ENCODE data around the gene MAPK8.
A peak's percentile ranks its signal among the peaks of the same experiment; 100 is the strongest.
"Not testable (repeated sequence)": the region's sequence is repeated elsewhere in the genome, so short reads cannot be mapped to it uniquely, and the experiment has no call there.

The MAPK8 gene

DNA sequence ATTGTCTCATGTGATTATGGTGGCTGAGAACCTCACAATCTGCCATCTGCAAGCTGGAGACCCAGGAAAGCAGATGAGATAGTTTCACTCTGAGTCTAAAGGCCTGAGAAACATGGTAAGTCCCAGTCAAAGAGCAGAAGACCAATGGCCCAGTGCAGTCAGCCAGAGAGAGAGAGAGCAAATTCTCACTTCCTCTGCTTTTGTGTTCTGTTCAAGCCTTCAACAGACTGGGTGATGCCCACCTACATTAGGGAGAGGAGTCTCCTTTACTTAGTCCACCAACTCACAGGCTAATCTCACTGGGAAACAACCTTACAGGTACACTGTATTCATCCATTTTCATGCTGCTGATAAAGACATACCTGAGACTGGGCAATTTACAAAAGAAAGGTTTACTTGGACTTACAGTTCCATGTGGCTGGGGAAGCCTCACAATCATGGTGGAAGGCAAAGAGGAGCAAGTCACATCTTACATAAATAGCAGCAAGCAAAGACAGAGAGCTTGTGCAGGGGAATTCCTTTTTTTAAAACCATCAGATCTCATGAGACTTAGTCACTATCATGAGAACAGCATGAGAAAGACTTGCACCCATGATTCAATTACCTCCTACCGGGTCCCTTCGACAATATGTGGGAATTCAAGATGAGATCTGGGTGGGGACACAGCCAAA lies 27.3 kb upstream of the MAPK8 start:
- no peaks in the 10 kb centered on the region for H3K27me3 ChIP-seq (ENCODE audit: control insufficient read depth in 5 of 5, insufficient read depth in 4 of 5, low read length in 5 of 5)
- no peak overlapping the region for H3K9ac ChIP-seq (ENCODE audit: low read length in 5 of 5)
- H3K4me3 ChIP-seq (ENCODE audit: low read depth in 1 of 5, low read length in 5 of 5): no peak overlapping the region
- peaks cover 0 to 21% (median 8%) of the 10 kb centered on the region in 5 donors for H3K9me3 ChIP-seq (ENCODE audit: control insufficient read depth in 5 of 5, low read length in 5 of 5)
- no peaks in the 10 kb centered on the region for H3K36me3 ChIP-seq (ENCODE audit: control insufficient read depth in 5 of 5, insufficient read depth in 5 of 5, low read length in 5 of 5)
- no peaks in the 10 kb centered on the region for H3K4me1 ChIP-seq (ENCODE audit: control insufficient read depth in 5 of 5, insufficient read depth in 5 of 5, low read length in 5 of 5)
- no peak overlapping the region for H3K27ac ChIP-seq (ENCODE audit: low read depth, low read length)

DNA sequence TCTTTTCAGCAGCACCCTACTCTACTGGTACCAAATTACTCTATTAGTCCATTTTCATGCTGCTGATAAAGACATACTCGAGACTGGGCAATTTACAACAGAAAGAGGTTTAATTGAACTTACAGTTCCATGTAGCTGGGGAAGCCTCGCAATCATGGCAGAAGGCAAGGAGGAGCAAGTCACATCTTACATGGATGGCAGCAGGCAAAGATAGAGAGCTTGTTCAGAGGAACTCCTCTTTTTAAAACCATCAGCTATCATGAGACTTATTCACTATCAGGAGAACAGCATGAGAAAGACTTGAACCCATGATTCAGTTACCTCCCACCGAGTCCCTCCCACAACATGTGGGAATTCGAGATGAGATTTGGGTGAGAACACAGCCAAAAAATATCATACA lies 24.8 kb upstream of the MAPK8 start:
- H3K27me3 ChIP-seq (ENCODE audit: control insufficient read depth in 5 of 5, insufficient read depth in 4 of 5, low read length in 5 of 5); H3K4me1 ChIP-seq (ENCODE audit: control insufficient read depth in 5 of 5, insufficient read depth in 5 of 5, low read length in 5 of 5); H3K4me3 ChIP-seq (ENCODE audit: low read depth in 1 of 5, low read length in 5 of 5); H3K9ac ChIP-seq (ENCODE audit: low read length in 5 of 5); H3K27ac ChIP-seq (ENCODE audit: low read depth, low read length); H3K36me3 ChIP-seq (ENCODE audit: control insufficient read depth in 5 of 5, insufficient read depth in 5 of 5, low read length in 5 of 5): not testable (repeated sequence)
- peaks cover 0 to 26% (median 11%) of the 10 kb centered on the region in 5 donors for H3K9me3 ChIP-seq (ENCODE audit: control insufficient read depth in 5 of 5, low read length in 5 of 5)

- no peaks in the 10 kb centered on the region for H3K36me3 ChIP-seq (ENCODE audit: control insufficient read depth in 5 of 5, insufficient read depth in 5 of 5, low read length in 5 of 5)
- no peak overlapping the region for H3K4me3 ChIP-seq (ENCODE audit: low read depth in 1 of 5, low read length in 5 of 5)
- H3K9ac ChIP-seq (ENCODE audit: low read length in 5 of 5): no peak overlapping the region
- peaks cover 0 to 10% (median 6%) of the 10 kb centered on the region in 5 donors for H3K4me1 ChIP-seq (ENCODE audit: control insufficient read depth in 5 of 5, insufficient read depth in 5 of 5, low read length in 5 of 5)
- peaks cover 0 to 23% (median 11%) of the 10 kb centered on the region in 5 donors for H3K9me3 ChIP-seq (ENCODE audit: control insufficient read depth in 5 of 5, low read length in 5 of 5)
- H3K27me3 ChIP-seq (ENCODE audit: control insufficient read depth in 5 of 5, insufficient read depth in 4 of 5, low read length in 5 of 5): no peaks in the 10 kb centered on the region
- no peak overlapping the region for H3K27ac ChIP-seq (ENCODE audit: low read depth, low read length)
Measured at GRCh38 chr10:48282829-48283228, 23.6 kb upstream of the MAPK8 start.

GRCh38 chr10:48284002-48284546 lies 22.4 kb upstream of the MAPK8 start:
- H3K9ac ChIP-seq (ENCODE audit: low read length in 5 of 5): no peak overlapping the region
- peak overlapping the region in 1 of 5 donors; percentile 38 for H3K4me3 ChIP-seq (ENCODE audit: low read depth in 1 of 5, low read length in 5 of 5)
- peaks cover 0 to 23% (median 11%) of the 10 kb centered on the region in 5 donors for H3K9me3 ChIP-seq (ENCODE audit: control insufficient read depth in 5 of 5, low read length in 5 of 5)
- no peak overlapping the region for H3K27ac ChIP-seq (ENCODE audit: low read depth, low read length)
- peaks cover 0 to 11% (median 6%) of the 10 kb centered on the region in 5 donors for H3K4me1 ChIP-seq (ENCODE audit: control insufficient read depth in 5 of 5, insufficient read depth in 5 of 5, low read length in 5 of 5)
- no peaks in the 10 kb centered on the region for H3K27me3 ChIP-seq (ENCODE audit: control insufficient read depth in 5 of 5, insufficient read depth in 4 of 5, low read length in 5 of 5)
- H3K36me3 ChIP-seq (ENCODE audit: control insufficient read depth in 5 of 5, insufficient read depth in 5 of 5, low read length in 5 of 5): no peaks in the 10 kb centered on the region

DNA sequence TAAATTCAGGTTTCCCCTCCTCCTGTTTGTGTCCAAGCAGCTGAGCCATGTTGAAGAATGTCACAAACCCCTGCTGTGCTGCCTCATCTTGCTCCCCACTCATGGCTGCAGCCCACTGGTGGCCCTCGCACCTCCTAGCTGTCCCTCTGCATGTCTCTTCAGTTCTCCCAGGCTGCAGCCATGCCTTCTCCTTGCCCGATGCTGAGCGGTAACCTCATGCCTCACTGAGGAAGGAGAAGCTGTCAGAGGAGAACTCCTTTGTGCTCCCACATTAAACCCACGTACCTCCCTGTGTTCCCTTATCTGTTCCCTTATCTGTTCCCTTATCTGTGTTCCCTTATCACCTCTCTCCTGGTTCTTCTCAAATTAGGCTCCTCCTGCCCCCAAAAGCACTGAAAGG lies 21.7 kb upstream of the MAPK8 start:
- H3K27me3 ChIP-seq (ENCODE audit: control insufficient read depth in 5 of 5, insufficient read depth in 4 of 5, low read length in 5 of 5): no peaks in the 10 kb centered on the region
- no peak overlapping the region for H3K27ac ChIP-seq (ENCODE audit: low read depth, low read length)
- peaks cover 0 to 23% (median 11%) of the 10 kb centered on the region in 5 donors for H3K9me3 ChIP-seq (ENCODE audit: control insufficient read depth in 5 of 5, low read length in 5 of 5)
- no peak overlapping the region for H3K4me3 ChIP-seq (ENCODE audit: low read depth in 1 of 5, low read length in 5 of 5)
- H3K9ac ChIP-seq (ENCODE audit: low read length in 5 of 5): no peak overlapping the region
- H3K4me1 ChIP-seq (ENCODE audit: control insufficient read depth in 5 of 5, insufficient read depth in 5 of 5, low read length in 5 of 5): peaks cover 0 to 18% (median 6%) of the 10 kb centered on the region in 5 donors
- H3K36me3 ChIP-seq (ENCODE audit: control insufficient read depth in 5 of 5, insufficient read depth in 5 of 5, low read length in 5 of 5): no peaks in the 10 kb centered on the region

DNA sequence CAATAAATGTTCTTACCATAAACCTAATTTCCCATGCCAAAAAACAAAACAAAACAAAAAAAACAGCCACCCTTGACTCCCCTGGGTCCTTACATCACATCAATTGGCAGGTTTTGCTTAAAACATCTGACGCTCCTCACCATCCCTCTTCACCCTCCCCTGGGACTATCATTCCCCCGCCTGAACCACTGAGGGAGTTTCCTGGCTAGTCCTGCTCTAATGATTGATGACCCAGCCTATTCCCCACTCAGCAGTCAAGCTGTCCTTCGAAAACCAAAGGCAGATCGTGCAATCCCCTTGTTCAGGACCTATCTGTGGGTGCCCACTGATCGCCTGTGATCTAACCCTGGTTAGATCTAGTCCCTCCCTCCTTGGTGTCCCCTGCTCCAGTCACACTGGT lies 20.8 kb upstream of the MAPK8 start:
- H3K36me3 ChIP-seq (ENCODE audit: control insufficient read depth in 5 of 5, insufficient read depth in 5 of 5, low read length in 5 of 5): no peaks in the 10 kb centered on the region

DNA sequence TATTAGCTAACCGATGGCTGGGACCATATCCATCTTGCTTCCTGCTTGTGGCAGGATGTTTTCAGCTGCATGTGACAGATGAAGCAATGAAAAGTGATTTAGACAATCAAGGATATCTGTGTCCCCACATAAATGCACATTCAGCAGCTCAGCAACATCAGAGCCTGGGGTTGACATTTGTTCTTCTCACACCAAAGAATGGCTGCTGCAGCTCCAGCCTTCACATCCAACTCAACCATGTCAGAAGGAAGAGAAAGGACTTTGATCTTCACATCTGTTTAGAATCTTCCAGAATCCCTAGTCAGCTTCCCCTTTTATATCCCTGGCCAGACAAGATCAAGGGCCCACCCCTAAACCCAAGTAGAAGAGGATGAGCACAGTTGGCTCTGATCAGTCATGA lies 20.1 kb upstream of the MAPK8 start:
- no peak overlapping the region for H3K9ac ChIP-seq (ENCODE audit: low read length in 5 of 5)
- H3K36me3 ChIP-seq (ENCODE audit: control insufficient read depth in 5 of 5, insufficient read depth in 5 of 5, low read length in 5 of 5): no peaks in the 10 kb centered on the region
- H3K27ac ChIP-seq (ENCODE audit: low read depth, low read length): no peak overlapping the region
- no peaks in the 10 kb centered on the region for H3K27me3 ChIP-seq (ENCODE audit: control insufficient read depth in 5 of 5, insufficient read depth in 4 of 5, low read length in 5 of 5)
- peaks cover 0 to 20% (median 6%) of the 10 kb centered on the region in 5 donors for H3K4me1 ChIP-seq (ENCODE audit: control insufficient read depth in 5 of 5, insufficient read depth in 5 of 5, low read length in 5 of 5)
- peaks cover 0 to 18% (median 11%) of the 10 kb centered on the region in 5 donors for H3K9me3 ChIP-seq (ENCODE audit: control insufficient read depth in 5 of 5, low read length in 5 of 5)
- no peak overlapping the region for H3K4me3 ChIP-seq (ENCODE audit: low read depth in 1 of 5, low read length in 5 of 5)

More for the DNA sequence above, 20.8 kb upstream of the MAPK8 start:
- Histone ChIP-seq H3K4me3 (ENCODE audit: low read depth in 1 of 5, low read length in 5 of 5) (no peak overlapping the region), H3K9me3 (ENCODE audit: control insufficient read depth in 5 of 5, low read length in 5 of 5) (peaks cover 0 to 18% (median 11%) of the 10 kb centered on the region in 5 donors), H3K4me1 (ENCODE audit: control insufficient read depth in 5 of 5, insufficient read depth in 5 of 5, low read length in 5 of 5) (peaks cover 0 to 20% (median 6%) of the 10 kb centered on the region in 5 donors), H3K27ac (ENCODE audit: low read depth, low read length) (no peak overlapping the region), H3K27me3 (ENCODE audit: control insufficient read depth in 5 of 5, insufficient read depth in 4 of 5, low read length in 5 of 5) (no peaks in the 10 kb centered on the region), H3K9ac (ENCODE audit: low read length in 5 of 5) (no peak overlapping the region)

DNA sequence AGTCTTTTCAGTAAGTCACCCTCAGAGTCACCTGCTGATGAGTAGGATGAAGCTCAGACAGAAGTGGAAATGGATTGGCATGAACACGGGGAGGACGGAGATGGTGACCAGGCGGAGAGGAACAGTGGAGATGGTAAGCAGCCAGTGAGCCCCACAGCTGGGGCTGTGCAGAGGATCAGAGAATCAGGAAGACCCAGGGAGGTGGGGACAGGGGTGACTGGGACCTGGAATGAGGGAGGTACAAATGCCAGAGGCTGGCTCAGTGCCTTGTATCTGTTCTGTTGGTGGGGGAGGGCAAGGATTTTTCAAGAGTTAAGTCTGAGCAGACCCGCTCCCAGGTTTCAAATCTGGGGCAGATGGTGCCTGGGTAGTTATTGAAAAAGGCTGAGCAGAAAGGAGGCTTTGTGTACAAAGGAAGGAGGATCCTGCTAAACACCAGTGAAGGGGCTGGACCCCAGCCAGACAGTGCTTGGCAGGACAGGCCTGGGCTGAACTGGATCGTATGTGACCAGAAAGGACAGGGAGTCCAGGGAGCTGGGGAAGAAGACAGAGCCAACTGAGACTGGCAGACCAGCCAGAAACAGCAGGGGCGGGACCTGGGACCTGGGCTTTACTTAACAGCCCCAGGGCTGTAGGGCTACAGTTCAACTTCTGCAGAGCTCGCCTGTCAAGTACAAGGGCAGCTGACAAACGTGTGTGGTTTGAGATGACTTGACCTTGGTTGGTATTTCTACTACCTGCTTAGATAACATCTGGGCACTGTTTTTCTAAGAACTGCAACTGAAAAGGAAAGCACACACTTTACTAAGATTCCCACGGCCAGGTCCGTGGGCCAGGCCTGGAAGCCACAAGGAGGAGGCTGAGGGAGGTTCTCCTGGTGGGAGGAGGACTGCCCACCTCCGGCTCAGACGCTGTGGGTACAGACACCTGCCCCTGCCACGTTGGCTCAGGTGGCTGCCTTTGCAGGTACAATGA lies 18.8 kb upstream of the MAPK8 start:
- H3K4me3 ChIP-seq (ENCODE audit: low read depth in 1 of 5, low read length in 5 of 5): no peak overlapping the region
- no peaks in the 10 kb centered on the region for H3K27me3 ChIP-seq (ENCODE audit: control insufficient read depth in 5 of 5, insufficient read depth in 4 of 5, low read length in 5 of 5)
- no peak overlapping the region for H3K27ac ChIP-seq (ENCODE audit: low read depth, low read length)
- peaks cover 0 to 20% (median 6%) of the 10 kb centered on the region in 5 donors for H3K4me1 ChIP-seq (ENCODE audit: control insufficient read depth in 5 of 5, insufficient read depth in 5 of 5, low read length in 5 of 5)
- H3K36me3 ChIP-seq (ENCODE audit: control insufficient read depth in 5 of 5, insufficient read depth in 5 of 5, low read length in 5 of 5): no peaks in the 10 kb centered on the region
- peaks cover 0 to 18% (median 11%) of the 10 kb centered on the region in 5 donors for H3K9me3 ChIP-seq (ENCODE audit: control insufficient read depth in 5 of 5, low read length in 5 of 5)
- H3K9ac ChIP-seq (ENCODE audit: low read length in 5 of 5): no peak overlapping the region

DNA sequence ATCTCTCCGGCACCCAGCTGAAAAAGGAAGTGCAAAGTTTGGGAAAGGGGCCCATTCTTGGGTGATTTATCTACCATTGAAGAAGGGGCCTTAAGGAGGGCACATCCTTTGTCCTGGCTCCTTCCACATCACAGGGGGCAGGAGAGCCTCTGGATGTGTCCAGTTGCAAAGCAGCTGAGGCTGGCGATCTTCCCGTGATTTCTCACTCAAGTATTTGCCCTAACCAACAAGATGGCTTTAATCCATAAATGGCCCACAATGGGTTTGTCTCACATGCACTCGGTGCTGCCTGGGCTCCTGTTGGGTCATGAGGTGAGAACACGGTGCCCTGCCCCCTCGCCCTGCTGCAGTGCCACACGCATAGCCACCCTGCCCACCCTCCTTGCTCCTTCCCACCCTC lies 17.8 kb upstream of the MAPK8 start:
- no peaks in the 10 kb centered on the region for H3K27me3 ChIP-seq (ENCODE audit: control insufficient read depth in 5 of 5, insufficient read depth in 4 of 5, low read length in 5 of 5)
- H3K36me3 ChIP-seq (ENCODE audit: control insufficient read depth in 5 of 5, insufficient read depth in 5 of 5, low read length in 5 of 5): no peaks in the 10 kb centered on the region
- no peak overlapping the region for H3K27ac ChIP-seq (ENCODE audit: low read depth, low read length)
- H3K9me3 ChIP-seq (ENCODE audit: control insufficient read depth in 5 of 5, low read length in 5 of 5): peaks cover 0 to 11% (median 10%) of the 10 kb centered on the region in 5 donors
- H3K4me1 ChIP-seq (ENCODE audit: control insufficient read depth in 5 of 5, insufficient read depth in 5 of 5, low read length in 5 of 5): peaks cover 0 to 20% (median 6%) of the 10 kb centered on the region in 5 donors
- H3K9ac ChIP-seq (ENCODE audit: low read length in 5 of 5): no peak overlapping the region
- H3K4me3 ChIP-seq (ENCODE audit: low read depth in 1 of 5, low read length in 5 of 5): no peak overlapping the region
